GM21825 (cell line): Measurements from ENCODE around the gene ERC1.

Source experiments
- ATAC-seq: cut with Tn5 transposase; IDR thresholded peaks from one replicate; pipeline ENCODE4 v1.9.1; 2021; ENCODE audit warnings: mild to moderate bottlenecking, moderate library complexity; ENCODE audit not compliant: unreplicated experiment

The ERC1 gene

DNA sequence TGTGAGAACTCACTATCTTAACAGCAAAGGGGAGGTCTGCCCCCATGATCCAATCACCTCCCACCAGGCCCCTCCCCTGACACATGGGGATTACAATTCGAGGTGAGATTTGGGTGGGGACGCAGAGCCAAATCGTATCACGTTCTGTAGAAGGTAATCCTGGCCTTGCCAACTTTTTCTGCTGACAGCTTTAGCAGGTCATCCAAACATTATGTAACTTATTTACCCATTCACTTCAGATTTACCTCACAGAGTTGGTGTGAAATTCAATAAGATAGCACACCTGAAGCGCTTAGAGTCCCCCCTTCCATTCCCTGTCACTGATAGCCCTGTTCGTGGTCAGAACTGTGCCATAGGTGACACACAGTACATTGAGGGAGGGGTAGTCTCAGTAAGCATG lies 384.3 kb downstream of the ERC1 start:
- no peak for ATAC-seq

DNA sequence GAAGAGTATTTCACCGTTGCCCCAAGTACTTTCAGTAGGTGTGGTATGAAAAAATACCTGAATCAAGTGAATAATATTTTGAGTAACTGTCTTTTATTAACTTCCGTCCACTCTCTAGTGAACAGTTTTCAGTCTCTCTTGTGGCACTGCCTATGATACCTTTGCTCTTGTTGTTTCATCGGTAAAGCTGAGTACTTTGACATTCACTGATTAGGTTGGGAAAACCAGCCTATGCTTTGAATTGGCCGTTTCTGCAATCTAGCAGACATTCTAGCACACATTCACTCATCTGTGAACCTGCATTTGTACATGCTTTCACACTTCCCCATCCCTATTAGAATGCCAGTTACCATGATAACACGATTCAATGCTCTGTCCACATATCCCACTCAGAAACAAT lies 386.1 kb downstream of the ERC1 start:
- ATAC-seq = no peak

DNA sequence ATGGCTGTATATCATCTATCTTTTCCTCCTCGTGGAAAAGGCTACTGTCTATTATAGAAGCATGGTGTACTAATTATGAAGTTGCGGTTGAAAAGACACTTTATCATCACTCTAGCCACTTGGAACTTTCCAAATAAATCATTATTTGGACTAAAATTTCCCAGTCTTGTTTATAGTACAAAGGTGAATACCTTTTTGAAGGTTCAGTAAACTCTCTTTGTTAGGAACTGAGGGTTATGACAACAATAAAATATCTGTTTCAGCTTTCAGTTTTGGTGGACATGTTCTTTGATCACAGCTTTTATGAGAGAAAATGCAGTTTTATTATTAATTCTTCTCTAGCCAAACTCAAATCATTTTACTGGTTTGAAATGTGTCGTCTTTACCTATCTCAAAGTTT lies 386.7 kb downstream of the ERC1 start:
- no peak for ATAC-seq

DNA sequence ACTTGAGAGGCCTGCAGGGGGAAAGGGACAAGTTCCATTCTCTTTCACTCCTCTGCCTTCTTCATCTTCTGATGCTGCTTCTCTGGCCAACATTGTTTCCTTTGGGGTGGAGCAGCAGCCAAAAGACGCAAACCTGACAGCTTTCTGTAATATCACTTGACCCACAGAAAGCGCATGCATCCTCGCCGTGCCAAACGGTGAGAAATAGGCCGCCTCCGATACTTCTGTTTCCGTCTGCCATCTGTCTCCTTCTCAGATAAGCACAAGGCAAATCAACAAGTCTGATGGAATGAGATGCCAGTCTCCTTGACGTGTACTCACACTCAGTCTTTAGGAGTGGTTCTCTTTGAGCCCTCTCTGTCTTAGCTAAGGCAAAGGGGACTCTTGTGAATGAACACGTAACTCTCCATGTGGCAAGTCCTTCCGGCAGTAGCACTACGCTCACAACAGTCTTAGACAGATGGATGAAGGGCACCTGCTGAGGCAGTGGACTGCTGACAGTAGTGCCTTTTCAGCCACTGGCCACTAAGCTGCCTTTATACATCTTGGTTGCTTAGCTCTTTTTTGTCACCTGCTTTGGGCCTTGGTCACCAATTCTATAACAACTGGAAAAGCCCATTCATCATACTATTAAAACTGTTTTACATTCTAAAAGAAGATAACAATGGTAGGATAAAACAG lies 389.3 kb downstream of the ERC1 start:
- no peak for ATAC-seq

DNA sequence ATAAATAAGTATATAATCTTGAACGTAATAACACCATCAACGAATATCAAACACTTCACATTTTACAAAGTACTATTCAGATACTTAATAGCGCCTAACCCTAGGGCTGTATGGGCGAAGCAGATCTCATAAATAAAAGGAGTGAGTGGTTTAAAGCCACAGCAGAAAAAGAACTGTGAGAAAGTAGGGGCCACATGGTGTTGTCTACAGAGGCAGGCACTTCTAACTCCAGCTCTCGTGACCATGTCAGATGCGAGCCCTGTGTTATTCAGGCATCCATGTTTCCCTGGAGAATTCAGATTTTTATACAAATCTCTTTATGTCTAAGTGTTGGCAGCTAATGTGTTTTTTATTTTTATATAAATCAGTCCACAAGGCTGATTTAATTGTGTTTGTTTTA lies 391.1 kb downstream of the ERC1 start:
- ATAC-seq = no peak

DNA sequence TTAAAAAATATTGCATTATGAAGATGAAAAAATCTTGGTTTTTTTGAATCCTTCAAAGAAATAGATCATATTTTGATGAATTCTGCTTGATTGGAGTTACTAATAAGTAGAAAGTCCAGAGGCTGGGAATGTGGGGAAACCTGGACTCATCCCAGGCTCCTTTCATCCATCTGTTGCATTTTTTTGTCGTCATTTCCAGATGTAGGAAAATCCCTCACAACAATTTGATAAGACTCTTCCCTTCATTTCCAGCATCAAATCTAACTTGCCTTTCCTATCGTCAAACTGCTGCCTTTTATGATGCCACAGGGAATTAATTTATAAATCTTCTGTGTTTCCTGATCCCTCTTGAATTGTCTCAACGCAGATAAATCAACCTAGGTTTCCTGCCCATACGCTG lies 391.8 kb downstream of the ERC1 start:
- no peak for ATAC-seq

DNA sequence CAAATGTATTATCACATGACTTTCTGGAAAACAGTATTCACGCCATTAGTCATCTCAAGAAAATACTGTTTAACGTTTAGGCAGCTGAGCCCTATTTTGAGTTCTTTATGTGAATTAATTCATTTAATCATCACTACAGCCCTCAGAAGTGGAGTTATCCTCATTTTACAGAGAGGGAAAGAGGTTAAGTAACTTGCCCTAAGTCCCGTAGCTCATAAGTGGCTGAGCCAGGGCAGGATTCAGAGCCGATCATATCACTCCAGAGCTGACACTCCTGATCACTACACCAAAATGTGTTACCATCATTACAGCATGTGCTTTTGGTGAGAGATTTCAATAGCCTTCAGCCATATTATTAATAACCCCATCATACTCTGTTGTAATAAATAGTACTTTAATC lies 392.7 kb downstream of the ERC1 start:
- ATAC-seq = no peak

DNA sequence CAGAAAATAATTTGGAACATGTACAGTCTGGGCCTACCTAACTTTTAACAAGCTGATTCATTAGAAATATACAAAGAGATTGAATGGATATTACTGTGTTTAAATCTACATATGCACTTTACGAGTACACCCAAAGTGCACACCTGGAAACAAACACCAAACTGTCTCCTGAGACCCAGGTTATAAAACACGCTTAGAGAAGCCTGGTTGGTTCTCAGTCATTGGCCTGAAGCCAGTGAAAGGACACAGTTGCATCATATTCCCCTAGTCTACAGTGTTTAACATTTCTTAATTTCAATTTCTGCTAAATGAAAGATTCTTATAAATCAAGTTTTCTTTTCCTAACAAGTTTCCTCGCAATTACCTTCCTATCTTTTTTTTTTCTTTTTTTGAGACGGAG lies 393.9 kb downstream of the ERC1 start:
- ATAC-seq = no peak

DNA sequence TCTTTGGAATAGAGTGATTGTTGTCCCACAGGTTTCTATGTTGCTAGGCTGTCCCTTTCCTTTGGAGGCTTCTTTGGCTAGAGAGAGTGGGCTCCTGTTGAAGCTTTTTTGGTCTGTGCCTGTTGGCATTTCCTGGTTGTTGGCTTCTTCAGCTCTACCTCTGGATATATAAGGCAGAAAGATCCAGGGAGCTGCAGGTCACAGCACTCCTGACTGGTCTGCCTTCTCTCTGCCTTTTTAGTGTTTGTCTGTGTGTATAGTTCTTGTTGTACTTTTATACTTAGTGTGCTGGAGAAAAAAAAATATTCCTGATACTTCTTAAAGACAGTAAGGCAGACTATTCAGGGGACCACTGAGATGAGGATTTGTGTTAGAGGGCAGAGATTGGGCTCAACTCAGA lies 400.7 kb downstream of the ERC1 start:
- no peak for ATAC-seq

DNA sequence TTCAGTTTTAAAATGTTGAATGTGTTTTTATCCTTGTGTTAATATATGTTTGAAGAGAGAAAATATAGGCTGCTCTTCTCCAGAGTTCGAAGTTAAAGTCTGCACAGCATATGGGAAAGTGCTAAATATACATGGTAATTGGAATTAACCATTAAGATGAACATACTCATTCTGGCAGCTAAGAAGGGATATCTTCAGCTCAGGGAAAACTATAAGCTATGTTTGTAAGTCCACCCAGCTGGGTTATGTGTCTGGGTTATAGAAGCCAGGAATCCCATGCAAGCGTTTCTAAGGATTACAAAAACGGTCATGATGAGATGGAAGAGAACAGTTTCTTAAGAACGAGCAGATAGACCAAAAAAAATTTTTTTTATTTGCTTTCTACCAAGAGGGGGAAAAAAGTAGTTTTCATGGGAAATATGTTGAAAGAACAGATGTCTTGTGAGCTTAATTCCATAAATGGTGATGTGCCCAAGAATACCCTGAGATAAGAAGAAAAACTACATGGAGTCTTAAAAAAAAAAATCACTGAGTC lies 404.5 kb downstream of the ERC1 start:
- ATAC-seq = no peak

DNA sequence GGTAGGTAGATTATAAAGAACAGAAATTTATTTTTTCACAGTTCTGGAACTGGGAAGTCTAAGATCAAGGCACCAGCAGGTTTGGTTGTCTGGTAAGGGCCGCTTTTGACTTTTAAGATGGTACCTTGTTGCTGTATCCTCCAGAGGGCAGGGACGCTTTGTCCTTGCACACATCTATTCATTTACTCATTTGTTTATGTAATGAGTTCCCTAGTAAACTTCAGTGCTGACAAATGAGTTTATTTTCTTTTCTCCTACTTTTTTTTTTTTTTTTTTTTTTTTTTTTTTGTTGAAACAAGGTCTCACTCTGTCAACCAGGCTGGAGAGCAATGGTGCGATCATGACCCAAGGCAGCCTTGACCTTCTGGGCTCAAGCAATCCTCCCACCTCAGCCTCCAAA lies 407.6 kb downstream of the ERC1 start:
- no peak for ATAC-seq

DNA sequence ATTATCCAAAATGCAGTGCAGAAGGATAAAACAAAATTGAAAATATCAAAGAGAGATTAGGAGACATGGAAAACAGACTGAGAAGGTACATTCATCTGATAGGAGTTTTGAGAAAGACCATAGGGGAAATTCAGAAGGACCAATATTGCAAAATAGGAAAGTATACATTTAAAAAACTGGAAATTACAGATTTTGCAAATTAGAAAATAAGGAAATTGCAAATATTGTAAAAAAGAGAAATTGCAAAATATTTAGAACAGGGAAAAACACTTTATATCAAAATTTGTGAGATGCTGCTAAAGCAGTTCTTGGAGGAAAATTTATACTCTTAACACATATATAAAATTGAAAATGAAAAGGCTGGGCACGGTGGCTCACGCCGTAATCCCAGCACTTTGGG lies 410.9 kb downstream of the ERC1 start:
- no peak for ATAC-seq

DNA sequence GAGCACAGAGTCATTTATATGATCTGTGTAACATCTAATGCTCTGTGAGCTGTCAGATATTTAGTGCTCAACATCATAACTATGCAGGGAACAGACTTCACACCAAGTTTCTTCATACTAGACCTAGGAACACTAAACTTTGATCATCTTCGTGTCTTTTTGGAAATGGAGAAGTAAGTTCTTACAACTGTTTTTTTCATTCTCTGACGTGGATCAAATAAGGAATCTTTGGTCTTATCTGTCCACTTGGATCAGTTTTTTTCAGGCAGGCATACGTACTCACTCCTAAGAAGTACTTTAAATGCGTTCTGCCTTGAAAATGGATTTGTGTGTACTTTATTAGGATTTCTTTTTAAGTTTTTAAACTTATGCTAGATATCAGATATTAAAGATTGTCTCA lies 412.4 kb downstream of the ERC1 start:
- ATAC-seq = no peak

DNA sequence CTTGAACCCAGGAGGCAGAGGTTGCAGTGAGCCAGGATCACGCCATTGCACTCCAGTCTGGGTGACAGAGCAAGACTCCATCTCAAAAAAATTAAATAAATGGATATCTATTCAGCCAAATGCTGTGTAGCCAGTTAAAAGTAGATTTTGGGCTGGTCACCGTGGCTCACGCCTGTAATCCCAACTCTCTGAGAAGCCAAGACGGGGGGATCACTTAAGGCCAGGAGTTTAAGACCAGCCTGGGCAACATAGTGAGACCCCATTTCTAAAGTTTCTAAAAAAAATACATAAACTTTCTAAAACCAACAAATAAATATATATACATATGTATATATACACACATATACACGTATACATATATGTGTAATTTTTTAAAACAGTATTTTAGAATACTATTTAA lies 414.6 kb downstream of the ERC1 start:
- ATAC-seq = no peak

DNA sequence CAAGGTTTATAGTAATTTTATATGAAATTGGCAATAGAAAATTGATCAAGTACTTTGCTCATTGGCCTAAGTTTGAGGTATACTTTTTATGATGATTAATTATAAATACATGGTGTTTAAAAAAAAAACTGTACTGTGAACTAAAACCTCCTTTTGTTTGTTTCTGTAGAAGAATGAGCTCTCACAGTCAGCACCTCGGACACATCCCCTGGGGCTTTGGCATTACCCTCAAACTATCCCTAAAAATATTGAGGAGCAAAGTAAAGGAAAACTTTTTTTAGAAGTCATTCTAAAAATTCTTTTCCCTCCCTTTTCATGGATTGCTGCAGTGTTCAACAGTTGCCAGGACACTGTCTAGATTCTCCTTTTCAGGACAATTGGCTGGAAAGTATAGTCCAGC lies 419.8 kb downstream of the ERC1 start:
- no peak for ATAC-seq

DNA sequence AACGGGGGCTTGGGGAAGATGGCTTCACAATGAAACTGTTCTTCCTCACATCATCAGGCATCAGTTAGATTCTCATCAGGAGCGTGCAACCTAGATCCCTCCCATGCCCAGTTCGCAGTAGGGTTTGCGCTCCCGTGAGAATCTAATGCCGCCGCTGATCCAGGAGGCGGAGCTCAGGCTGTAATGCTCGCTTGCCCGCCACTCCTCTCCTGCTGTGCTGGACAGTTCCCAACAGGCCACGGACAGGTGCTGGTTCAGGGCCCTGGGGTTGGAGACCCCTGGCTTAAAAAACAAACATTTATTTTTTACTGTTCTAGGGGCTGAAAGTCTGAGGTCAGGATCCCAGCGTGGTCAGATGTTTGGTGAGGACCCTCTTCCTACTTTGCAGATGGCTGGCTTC lies 422.9 kb downstream of the ERC1 start:
- no peak for ATAC-seq

DNA sequence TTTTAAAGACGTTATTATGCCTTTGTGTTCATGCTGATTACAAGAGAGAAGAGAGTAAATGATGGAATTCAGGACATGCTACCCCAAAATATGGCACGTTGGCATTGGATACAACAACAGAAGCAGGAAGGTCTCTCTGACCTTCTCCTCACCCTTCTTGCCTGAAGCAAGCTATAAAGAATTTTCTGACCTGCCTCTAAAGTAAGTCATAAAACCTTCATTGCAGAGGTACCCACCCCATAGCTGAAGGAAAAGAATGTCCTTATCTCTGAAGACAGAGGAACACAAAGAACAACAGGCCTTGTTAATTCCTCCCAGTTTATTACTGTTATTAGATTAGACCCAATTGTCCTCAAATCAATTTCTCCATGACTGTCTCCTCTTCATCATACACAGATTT lies 427.1 kb downstream of the ERC1 start:
- ATAC-seq = no peak

DNA sequence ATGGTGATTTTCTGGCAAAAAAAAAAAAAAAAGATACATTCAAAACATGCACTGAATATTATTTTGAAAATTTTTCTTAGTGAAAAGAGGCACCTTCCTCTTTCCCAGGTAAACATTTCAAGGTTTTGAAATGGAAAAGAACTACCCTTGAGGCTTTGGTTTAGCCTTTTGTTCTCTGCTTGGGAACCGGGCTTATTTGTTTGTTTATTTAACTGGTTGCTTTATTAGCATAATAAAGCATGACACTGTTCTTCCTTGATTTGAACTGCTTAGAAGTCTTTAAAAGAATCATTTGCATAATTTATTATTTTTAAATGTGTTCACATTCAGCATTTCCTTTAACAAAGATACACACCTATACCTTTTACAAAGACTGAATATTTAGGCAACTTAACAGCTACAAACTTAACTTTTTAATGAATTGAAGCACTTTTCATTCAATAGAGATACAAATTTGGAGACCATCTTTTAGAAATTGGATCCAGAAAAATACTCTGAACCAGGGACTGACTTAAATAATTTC lies 428.9 kb downstream of the ERC1 start:
- ATAC-seq = no peak

DNA sequence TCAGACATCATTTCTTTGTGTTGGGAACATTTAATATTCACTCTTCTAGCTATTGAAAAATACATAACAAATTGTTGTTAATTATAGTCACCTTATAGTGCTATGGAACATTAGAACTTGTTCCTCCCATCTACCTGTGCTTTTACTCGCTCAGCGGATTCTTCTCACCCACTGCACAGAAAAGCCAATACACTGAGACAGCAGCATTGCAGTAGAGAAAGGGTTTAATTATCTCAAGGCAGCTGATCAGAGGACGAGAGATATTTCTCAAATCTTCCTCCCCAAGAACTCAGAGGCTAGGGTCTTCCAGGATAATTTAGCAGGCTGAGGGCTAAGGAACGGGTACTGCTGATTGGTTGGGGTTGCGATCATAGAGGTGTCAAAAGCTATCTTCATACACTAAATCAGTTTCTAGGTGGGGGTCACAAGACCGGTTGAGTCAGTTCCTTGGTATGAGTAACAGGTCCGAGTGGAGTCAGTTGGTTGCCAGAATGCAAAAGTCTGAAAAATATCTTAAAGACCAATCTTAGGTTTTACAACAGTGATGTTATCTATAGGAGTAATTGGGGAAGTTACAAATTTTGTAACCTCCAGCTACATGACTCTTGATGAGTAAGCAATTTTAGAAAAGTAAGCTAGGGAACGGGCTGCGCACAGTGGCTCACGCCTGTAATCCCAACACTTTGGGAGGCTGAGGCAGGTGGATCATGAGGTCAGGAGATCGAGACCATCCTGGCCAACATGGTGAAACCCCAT lies 430.2 kb downstream of the ERC1 start:
- ATAC-seq = no peak

DNA sequence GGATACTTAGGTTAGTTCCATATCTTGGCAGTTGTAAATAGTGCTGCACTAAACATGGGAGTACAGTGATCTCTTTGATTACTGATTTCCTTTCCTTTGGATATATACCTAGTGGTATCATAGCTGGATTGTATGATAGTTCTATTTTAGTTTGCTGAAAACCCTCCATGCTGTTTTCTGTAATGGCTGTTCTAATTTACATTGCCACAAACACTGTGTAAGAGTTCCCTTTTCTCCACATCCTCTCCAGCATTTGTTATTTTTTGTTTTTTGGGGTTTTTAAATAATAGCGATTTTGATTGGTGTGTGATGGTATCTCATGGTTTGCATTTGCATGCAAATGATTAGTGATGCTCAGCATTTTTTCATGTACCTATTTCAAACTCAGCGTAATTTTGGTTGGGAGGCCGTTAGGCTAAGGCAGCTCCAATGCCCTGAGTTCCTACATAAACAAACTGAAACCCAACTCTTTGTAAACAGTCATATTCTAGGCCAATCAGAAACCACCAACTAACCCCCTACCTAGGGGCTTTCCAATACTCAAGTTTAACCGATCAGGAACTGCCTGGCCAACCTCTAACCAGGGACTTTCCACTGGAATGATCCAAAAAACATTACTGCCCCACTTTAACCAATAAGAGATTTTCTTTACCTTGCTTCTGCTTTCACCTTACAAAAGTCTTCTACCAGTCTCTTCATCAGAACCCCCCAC lies 431.7 kb downstream of the ERC1 start:
- no peak for ATAC-seq

DNA sequence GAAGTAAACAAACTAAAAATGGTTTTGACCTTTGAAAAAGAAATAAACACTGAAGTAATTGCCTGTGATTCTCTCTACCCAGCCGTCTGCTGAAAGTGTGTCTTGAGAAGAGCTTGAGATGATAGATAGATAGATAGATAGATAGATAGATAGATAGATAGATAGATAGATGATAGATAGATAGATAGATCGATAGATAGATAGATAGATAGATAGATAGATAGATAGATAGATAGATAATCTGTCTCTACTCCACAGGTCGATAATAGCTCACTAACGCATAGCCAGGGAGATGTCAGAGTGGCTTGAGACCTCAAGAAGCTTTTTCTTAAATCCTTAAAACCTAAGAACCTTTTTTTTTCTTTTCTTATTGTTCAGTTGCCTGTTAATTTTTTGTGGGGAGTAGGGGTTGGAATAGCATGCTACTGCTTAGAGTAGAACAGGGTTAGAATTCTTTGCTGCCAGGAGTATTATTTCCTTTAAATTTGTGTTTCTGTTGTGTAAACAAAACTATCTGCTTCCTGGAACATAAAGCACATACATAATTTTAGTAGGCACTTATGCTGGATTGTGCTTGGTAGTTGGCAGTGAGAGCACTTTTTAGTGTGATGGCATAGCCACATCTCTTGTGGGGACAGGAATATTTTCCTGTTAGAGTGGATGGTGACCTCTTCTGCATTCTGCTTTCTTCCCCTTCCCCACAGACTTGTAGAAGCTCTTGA lies 433.8 kb downstream of the ERC1 start:
- no peak for ATAC-seq
